GM19467 (cell line): Measurements from ENCODE around the gene TTL.
"Not testable (repeated sequence)": the region's sequence is repeated elsewhere in the genome, so short reads cannot be mapped to it uniquely, and the experiment has no call there.

ENCODE experiments used
- ATAC-seq: cut with Tn5 transposase; IDR thresholded peaks from one replicate; pipeline ENCODE4 v1.9.1; 2021; ENCODE audit warnings: mild to moderate bottlenecking, moderate library complexity; ENCODE audit not compliant: unreplicated experiment

TTL gene

DNA sequence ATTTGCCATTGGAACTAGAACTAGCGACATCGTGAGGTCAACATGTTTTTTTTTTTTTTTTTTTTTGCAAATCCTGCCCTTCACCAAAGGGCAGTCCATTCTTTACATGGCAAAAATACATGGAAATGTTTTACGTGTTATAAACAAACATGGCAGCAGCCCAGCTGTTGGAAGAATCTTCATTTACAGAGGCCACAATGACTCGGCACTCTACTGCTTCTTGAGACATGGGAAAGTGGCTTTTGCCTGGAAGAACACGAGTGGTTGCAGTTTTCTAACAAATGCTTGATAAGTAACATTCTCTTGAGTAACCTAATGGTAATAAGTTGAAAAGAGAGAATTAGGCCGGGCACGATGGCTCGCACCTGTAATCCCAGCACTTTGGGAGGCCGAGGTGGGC, 37.5 kb downstream of the TTL start:
- no peak for ATAC-seq

GRCh38 chr2:112520234-112520783, 38.4 kb downstream of the TTL start:
- no peak for ATAC-seq

GRCh38 chr2:112523291-112523777, 41.4 kb downstream of the TTL start:
- no peak for ATAC-seq

- ATAC-seq: not testable (repeated sequence)
Observed at GRCh38 chr2:112524276-112524675, 42.3 kb downstream of the TTL start.

DNA sequence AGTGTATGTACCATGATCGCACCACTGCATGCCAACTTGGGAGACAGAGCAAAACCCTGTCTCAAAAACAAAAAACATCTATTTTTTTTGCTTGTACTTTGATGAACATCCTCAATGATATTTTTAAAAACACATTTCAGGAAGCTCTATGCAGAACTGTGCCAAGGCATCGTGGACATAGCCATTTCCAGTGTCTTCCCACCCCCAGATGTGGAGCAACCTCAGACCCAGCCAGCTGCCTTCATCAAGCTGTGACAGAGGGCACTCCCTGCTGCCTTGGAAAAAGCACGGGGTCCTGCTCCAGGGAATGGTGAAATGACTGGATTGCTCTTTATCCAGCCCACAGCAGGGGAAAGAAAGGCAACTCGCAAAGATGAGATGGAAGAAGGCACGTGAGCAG, 46.6 kb downstream of the TTL start:
- ATAC-seq: no peak

DNA sequence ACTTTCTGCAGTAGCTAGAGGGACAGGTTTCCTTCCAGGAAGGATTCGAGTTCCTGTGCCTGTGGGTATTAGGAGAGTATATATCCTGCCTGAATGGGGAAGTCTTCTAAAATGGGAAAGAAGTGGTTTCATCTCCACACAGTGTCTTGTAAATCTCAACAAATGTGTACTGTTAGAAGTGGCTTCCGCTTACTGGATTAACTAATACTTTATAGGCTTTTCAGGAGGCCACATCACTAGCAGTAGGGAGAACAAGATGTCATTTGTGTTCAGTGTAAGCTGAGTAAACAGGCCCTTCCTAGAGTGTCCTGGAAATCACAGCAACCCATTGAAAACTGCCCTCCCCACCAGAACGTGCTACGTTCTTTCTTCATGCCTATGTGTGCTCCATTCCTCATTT, 47.8 kb downstream of the TTL start:
- ATAC-seq: no peak

DNA sequence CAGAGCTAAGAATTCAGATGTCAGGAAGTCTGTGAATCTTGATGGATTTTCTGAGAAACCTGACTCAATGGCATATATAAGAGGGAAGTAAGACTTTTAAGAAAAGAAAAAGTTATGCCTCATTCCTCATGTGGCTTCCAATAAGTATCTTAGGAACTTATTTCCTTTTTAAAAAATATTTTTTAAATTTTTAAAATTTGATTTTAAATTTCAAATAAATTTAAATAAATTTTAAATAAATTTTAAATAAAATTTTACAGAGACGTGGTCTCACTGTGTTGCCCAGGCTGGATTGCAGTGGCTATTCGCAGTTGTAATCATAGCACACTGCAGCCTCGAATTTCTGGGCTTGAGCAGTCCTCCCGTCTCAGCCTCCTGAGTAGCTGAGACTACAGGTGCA, 48.8 kb downstream of the TTL start:
- ATAC-seq: no peak

DNA sequence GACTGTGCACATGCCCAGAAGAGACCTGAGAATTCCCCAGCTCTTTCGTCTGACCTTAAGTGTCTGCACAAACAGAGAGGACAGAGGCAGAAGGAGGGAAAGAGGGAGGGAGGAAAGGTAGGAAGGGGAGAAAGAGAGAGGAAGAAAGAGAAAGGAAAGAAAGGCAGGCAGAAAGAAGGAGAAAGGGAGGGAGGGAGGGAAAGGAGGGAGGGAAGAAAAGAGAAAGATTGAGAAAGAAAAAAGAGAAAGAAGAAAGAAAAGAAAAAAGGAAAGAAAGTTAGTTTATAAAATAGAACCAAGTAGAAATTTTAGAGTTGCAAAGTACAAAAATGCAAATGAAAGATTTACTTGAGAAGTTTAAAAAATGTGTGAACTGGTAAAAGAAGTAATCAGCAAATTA, 52.9 kb downstream of the TTL start:
- no peak for ATAC-seq

DNA sequence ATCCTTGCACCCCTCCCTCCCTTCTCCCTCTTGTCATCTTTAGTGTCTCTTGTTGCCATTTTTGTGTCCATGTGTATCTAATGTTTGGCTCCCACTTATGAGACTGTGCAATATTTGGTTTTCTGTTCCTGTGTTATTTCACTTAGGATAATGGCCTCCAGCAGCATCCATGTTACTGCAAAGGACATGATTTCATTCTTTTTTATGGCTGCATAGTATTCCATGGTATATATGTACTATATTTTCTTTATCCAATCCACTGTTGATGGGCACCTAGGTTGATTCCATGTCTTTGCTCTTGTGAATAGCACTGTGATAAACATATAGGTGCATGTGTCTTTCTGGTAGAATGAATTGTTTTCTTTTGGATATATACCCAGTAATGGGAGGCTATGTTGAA, 54.7 kb downstream of the TTL start:
- not testable (repeated sequence) for ATAC-seq

DNA sequence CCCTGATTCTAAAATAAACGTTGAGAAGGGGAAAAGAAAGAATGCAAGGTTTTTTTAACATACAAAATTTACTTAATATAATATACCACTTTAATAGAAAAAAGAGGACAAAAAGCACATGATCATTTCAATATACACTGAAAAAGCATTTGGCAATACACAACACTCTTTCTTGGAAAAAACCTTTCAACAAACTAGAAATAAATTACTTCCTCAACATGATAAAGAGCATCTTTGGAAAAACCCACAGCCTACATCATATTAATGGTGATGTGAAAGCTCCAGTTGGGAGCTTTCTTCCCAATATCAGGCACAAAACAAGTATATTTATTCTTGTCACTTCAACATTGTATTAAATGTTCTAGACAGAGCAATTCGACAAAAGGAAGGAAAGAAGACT, 57.4 kb downstream of the TTL start:
- no peak for ATAC-seq

- no peak for ATAC-seq
Observed at GRCh38 chr2:112540906-112541305, 59.0 kb downstream of the TTL start.

DNA sequence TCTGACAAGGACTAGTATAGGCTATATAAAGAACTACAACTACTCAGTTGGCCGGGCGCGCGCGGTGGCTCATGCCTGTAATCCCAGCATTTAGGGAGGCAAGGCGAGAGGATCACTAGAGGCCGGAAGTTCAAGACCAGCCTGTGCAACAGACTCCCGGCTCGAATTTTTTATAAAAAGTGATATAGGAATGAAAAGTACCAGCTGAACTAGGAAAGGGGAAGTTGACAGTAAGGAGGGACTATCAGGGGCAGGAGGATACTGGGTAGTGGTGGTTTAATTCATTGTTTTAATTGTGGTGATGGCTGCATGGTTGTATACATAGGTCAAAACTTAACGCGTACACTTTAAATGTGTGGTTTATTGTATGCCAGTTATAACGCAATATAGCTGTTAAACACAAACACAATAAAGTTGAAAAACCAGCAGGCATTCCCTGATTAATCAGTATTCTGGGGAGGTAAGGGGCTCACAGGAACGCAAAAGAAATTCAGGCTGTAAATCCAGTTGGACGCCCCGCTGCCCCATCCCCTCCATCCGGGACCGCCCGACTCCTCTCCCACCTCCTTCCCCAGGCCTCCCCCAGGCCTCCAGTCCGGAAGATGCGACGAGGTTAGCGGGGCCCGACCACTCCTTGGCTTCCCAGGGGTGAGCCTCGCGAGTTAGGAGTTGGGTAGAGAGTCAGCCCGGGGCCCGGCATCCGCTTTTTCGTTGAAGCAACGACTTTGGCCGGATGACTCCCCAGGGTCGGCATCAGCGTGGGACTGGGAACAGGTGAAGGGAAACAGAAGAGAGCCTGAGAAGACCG, 59.6 kb downstream of the TTL start:
- ATAC-seq: peak; percentile 58

GRCh38 chr2:112542123-112542983, 60.4 kb downstream of the TTL start, which contains the start of gene POLR1B:
Gene POLR1B, plus strand, starts transcription at chr2:112542465. Its CDS starts 30 bp downstream, at chr2:112542495.
- ATAC-seq: peak; percentile 75

- ATAC-seq: no peak
Observed at GRCh38 chr2:112542984-112543661, 61.2 kb downstream of the TTL start.

GRCh38 chr2:112547333-112547732, 65.4 kb downstream of the TTL start:
- ATAC-seq: no peak

GRCh38 chr2:112548980-112549379, 67.0 kb downstream of the TTL start:
- no peak for ATAC-seq

- peak; percentile 69 for ATAC-seq
Observed at GRCh38 chr2:112566104-112566503, 84.1 kb downstream of the TTL start.

DNA sequence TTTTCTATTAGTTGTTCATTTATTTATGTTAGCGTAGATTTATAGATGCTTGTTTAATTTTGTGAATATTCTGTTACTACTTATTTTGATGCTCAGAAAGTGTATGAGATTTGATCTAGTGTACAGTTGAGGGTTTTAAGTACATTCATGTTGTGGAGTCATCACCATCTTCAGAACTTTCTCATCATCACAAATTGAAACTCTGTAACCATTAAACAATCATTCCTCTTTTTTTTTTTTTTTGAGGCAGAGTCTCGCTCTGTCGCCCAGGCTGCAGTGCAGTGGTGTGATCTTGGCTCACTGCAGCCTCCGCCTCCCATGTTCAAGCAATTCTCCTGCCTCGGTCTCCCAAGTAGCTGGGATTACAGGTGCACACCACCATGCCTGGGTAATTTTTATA, 84.6 kb downstream of the TTL start:
- peak; percentile 29 for ATAC-seq

DNA sequence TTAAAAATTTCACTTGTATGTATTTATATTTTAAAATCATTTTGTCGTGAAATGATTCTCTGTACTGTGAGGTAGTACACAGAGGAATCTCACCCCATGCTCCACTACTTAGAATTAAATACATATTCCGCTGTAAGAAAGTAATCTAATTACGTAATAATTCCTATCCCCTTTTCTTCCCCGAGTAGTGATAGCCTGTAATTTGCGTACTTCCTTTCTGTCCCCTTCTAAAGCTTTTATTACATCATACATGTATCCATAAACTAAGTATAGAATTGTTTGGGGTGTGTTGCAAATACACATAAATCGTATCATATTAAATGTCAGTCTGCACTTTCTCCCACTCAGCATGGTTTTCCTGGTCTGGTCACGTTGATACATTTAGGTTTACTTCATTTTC, 90.0 kb downstream of the TTL start:
- ATAC-seq: no peak

DNA sequence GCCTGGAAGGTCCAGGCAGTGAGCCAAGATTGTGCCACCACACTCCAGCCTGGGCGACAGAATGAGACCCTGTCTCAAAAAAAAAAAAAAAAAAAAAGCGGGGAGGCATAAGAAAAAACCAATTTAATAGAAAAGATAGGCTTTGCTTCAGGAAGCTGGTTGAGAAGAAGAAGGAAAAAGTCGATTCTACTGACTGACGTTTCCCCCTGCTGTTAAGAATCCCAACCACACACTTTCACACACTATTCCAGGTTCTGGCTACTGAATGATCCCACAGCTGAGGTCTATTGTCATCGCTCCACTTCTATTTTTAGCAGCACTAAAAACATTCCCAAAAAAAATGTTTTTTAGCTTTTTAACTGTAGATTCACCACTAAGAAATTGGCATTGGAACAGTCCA, 95.8 kb downstream of the TTL start:
- no peak for ATAC-seq

DNA sequence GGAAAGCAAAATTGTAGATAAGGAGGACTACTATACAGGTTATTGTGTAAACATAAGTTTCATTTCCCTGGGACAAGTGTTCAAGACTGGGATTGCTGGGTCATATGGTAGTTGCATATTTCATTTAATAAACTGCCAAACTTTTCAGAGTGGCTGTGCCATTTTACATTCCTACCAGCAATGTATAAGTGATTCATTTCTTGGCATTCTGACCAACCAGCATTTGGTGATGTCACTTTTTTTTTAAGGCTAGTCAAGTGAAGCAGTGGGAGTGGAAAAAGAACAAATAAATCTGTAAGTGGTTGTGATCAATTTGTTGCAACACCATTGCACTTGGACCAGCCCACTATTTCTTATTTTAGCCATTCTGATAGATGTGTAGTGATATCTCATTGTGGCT, 97.3 kb downstream of the TTL start:
- ATAC-seq: no peak
